Raji (cell line): ENCODE data around the gene RASSF5.

Source experiments
- POLR2A ChIP-seq: IDR thresholded peaks from 2 replicates; pipeline ENCODE4 v1.6.1; 2011; ENCODE audit warnings: low read depth, low read length, control low read depth; ENCODE audit not compliant: insufficient read depth

The RASSF5 gene

DNA sequence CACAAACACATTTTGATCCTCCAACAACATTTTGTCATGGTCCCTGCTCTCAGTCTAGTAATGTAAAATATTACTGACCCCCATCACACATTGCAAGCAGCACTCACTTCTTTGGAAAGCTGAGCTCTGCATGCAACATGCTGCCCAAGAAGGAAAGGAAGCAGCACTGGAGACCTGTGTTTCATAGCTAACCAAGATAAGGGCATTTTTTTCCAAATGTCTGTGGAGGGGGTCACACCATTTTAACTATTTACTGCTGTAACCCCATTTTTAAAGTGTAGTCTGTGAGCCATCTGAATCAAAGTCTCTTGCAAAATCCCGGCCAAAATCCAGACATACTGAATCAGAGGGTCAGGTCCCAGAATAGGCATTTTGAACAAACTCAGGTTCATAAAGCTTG is 4.5 kb upstream of the RASSF5 start:
- TF ChIP-seq POLR2A: no peak

DNA sequence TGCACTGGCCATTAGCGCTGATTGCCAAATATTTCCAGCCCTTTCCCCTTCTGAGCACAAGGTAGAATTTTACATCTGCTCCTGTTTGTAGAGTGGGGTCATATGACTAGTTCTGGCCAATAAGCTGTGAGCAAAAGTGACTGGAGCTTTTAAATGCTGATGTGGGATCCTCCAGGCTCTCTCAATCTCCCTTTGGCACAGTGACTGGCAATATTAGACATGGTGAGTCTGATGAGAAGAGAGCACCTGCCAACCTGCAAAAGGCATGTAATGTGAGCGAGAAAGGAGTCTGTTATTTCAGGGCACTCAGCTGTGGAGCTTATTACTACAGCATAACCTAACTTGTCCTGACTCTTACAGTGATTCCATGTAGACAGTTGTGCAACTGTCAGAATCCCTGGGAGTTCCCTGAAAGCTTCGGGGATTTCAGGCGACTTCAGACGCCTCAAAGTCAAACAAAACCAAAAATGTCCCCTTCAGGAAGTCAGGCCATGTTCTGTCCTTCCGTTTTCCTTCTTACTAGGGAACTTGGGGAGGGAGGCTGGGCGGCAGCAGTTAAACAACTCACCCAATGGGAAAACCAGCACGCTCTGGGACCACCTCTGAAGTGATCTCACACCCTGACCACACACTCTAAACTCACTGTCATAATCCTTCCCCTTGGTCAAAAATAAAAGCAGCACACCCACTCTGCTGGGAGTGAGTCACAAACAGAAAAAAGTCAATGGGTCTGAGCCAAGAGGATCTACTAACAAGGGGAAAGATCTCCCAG is 3.6 kb upstream of the RASSF5 start:
- TF ChIP-seq POLR2A: no peak

DNA sequence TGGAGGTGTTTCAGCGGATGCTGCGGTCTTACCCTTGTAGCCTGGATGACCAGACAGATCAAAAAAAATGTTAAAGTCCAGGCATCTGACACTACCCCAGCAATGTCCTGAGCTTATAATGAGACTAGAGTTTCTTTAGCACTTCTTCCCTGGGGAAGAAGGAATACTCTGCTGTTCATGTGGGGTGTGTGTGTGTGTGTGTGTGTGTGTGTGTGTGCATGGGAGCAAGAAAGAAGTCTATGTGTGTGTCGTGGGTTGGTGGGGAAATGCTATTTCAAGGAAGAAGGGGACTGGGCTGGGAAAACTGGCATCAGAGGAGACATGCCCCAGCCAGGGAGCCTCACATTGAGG is 3.0 kb upstream of the RASSF5 start:
- no peak for TF ChIP-seq POLR2A

DNA sequence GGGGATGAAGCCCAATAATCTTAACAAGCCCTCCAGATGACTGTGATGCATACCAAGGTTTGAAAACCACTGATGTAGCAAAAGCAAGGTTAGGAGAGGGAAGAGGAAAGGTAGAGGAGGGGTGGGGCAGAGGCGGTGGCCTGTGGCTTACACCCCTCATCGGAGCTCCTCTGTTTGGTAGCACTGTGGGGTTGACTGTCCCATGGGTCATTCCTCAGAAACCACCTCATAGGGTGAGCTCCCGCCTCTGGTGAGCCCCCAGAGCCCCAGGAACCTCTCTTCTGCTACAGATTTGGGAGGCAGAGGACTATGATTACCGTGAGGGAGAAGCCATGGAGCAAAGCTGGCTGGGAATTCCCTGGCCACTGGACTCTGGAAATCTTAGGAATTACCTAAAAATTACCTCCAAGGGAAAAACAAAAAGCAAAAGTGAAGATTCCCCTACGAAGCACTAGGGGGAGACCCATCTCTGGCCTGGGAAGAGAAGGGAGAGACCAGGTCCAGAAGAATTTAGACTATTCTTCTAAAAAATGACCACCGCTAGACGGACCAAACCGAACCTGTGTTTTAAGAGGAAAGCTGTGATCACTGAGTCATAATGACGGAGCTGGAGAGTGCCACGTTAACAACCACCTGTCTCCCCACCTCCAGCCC is 1.5 kb upstream of the RASSF5 start:
- no peak for TF ChIP-seq POLR2A

DNA sequence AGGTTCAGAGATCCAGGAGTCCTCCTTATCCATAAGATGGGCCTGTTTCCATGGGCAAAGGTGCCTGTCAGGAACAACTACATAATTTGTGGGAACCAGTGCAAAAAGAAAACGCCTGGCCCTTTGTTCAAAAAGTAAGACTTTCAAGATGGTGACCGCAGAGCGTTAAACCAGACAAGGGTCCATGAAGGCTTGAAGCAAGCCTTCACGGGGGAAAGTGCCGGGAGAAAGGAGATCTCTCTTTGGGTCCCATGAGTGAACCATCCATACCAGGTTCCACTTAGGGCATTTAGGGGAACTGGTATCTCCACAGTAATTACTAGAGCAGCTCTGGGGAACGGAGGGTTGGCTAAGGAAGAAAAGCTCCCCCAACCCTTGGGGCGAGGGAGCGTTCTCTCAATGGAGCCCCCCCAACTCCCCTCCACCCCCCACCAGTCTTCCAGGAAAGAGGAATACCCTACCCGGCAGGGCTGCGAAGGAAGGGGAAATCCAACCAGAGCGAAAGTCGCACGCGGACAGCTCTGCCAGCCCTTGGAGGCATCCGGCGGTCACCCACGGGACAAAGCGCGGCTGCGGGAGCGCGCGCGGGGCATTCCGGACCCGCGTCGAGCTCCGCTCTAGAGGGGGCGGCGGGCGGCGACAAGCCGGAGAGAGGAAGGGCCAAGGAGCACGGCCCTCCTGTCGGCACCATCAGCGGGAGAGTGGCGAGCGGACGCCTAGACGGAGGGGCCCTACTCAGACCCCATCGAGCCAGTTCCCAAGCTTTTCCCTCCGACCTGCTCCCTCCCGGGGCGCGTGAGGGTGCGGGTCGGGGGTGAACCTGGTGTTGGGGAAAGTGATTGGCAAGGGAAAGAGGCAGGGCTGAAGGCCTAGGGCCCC is 687 bp upstream of the RASSF5 start:
- TF ChIP-seq POLR2A: no peak

DNA sequence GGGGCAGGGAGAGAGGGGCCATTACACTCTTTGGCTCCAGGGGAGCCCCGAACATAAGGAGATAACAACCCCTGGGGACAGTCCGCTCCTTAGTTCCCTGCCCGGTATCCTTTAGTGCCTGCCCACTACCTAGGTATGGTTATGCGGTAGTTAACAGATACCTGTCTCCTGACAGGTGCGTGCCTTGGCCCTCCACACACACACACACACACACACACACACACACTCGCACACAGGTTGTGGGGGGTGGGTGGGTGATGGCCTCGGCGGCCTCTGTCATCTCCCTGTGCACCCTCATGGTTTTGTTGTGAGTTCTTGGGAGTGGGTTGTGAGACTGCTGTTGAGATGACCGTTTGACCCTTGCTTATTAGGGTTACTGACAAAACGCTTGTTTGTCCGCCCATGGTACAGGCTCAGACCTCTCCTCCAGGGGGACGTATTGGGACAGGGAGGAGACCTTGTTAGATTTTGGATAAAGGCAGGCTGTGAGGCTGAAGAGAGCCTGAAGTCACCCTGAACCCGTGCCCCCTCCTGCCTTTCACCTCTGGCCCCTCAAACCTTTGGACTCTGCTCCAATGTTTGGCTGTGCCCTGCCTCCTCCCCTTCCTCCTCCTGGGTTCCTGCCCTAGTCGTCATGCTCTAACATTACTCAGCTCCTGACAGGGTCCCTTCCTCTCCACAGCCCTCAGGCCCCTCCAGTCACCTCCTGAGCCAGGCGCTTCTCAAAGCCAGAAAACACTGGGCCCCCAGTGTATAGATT is 979 bp downstream of the RASSF5 start:
- no peak for TF ChIP-seq POLR2A

DNA sequence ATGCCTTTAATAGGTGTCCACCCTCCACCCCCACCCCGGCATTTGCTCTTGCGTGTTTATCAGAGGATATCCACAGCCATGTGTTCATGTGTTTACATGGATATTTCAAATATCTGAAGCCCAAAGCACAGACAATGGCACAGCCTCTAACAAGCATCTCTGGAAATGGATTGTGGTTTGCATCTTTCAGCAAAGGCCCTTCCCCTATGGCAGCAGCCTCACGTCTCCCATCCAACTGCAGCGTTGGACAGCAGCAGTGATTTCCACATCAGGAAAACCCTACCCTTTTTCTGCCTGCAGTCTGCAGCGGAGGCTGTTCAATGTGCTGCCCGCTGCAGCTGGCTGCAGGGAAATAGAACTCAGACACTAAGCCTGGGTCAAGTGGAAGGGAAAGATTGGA is 1.6 kb downstream of the RASSF5 start:
- no peak for TF ChIP-seq POLR2A

DNA sequence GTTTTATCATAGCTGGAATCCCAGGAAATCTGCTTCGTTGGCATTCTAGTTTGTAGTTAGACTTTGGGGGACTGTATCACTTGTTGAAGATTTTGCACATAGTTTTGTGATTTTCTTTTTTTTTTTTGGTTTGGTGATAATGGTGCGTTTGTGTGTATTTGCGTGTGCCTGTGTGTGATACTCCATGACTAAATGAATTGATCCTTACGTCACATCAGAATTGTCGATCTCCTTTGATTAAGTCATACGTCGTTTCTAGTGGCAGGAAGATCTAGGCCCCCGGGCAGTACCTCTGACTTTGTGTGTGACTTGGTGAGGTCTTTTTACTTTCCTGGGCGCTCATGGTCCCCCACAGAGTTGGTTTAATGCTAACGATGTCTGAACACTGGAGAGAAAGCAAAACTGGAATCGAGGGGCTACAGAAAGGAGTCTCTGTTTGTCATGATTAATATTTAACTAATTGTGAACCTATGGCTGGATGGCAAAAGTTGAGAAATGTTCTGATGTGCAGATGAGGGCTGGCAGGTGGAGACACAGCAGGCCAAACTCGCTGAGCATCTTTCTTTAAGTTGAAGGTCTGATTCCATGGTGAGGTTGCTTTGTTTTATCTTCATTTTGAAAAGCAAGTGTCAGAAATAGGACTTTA is 2.4 kb downstream of the RASSF5 start:
- TF ChIP-seq POLR2A: no peak

DNA sequence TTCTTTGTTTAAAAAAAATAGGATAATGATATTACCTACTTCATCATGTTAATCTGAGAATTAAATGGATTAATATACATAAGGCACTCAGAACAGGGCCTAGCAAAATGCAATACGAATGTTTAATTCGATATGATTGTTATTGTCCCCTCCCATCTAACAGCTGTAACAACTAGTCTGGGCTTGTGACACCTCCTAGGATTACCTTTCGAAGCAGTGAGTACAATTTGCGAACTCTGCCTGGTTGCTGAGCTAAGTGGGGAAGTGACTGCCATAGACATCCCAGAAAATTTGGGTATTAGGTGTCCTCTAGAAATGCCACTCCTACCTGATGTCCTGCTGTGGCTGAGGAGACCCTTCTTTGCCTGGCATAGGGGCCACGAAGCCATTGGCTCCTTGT is 3.0 kb downstream of the RASSF5 start:
- no peak for TF ChIP-seq POLR2A

DNA sequence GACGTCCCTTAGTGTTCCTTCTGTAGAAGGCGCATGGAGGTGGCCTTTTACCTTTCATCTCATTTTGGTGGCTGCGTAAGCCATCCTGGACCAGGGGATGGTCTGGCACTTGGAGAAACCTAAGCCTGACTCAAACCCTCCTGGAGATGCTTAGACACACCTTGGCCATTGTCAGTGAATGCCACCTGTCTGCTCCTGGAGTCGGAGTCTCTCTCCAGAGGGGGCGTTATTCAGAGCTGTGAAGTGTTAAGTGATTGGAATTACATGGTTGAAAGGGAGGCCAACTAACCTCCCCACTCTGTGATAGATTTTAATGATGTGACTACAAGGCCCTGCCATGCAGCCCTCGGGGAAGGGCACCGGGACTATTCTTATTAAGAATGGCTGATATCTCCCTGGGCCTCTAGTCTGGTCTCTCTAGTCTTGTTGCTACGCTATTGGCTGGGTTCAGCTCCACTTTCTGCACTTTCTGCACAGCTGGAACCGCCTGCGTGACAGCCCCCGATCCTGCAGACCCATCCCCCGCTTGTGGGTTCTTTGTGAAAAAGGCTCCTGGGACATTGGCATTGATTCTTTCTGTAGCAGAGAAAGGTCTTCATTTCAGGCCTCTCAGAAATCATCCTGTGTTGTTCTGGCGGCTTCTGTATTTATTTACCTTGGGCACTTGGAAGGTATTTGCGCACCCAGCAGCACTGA is 4.2 kb downstream of the RASSF5 start:
- TF ChIP-seq POLR2A: no peak

DNA sequence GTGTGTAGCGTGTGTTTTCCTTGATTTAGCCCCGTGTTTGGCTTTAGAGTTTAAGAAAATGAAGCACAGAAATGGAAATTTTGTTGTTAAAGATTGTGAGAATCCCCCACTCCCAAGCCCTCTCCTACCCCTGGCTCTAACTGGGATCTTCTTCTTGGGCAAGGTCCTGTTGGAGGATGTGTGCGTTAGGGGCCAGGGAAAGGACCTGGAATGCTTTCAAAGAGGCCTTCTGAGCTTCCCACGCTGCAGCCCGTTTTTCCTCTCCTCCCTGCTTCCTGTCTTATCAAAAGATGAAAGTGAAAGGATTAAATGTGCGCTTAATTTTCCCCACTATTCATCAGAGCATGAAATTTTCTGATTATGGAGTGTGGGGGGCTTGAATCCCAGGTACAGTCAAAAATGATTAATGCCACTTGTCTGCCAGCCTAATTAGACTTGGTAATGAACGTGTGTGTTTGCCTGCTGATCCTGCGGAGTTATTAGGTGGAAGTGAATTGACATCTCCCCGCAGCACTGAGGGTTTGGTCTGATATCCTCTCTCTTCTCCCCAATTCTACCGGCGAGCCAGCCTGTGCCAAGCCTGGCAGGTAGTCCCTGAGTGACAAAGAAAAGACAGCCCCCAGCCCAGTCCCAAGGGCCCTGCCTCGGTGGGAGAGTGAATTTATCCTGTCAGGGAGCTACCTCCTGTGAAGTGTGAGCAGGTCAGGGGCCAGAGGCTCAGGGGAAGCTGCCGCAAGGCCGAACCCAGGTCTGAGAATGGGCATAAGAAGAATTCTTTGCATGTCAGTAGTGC is 4.9 kb downstream of the RASSF5 start:
- TF ChIP-seq POLR2A: no peak

DNA sequence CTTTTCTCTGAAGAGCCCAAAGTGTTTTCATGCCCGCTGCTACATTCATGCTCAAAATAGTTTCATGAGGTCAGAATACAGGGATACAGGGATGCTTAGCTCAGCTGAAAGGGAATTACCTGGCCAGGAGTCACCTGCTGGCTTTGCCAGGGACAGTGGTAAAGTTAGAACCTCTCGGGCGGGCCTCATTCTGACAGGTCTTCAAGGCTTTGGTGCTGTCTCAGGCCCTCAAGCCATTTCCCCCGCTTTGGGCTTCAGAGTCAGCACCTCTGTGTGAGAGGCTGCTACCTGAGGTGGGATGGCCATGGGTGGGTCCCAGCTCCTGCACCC is 5.5 kb downstream of the RASSF5 start:
- no peak for TF ChIP-seq POLR2A

DNA sequence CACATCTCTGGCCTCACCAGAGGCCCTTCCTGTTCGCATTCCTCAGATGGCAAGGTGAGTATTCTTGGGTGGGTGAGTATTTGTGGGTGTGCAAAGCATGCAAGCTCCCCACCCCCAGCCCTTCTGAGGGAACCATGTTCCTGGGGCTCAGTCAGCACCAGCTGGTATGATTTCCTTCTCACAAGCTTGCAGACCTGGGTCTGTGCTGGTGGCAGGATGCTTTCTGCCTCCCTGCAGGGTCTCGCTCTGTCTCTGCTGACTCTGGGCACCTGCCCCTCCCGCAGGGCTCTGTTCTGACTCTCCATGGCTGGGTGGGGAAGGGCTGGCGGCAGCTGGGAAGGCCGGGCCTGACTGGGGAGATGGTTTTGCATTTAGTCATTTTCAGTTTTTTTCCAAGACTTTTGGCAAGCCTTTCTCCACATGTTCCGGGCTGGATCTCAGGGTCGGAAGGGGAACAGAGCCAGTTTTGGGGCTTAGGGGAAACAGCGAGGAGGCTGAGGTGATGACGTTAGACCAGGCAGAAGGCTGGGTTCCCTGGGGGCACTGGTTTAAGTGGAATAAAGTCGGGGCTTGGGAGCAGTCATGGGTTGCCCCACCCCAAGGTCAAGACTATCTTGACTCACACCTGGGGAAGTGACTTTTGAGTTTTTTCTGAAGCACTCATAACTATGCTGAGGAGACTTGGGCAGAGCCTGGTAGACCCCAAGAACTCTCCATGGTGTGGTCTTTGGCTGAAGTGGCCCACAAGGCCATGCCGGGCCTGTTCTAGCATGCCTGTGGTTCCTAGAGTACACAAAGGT is 6.2 kb downstream of the RASSF5 start:
- no peak for TF ChIP-seq POLR2A
